ENCODE data around the gene ATIC.

Gene ATIC

GRCh38 chr2:215399067-215399716 is 87.3 kb downstream of the ATIC start:
- DNase-seq (ENCODE audit: low spot score), result no peak

Data from HuH-7 (cell line).